ENCODE results near the gene TOR1AIP1. TPM values are rescaled to one million over a fixed set of nuclear protein-coding genes. Genes with fewer than 3 reads are reported as not detected.
A peak's percentile ranks its signal among the peaks of the same experiment; 100 is the strongest.

The TOR1AIP1 gene
- total RNA-seq, 2 experiments from 2014 or later = 68.3 to 73.1 TPM

GRCh38 chr1:179933219-179933618 lies 51.1 kb downstream of the TOR1AIP1 start:
- POLR2A ChIA-PET = no interaction called here
- no peak for DNase-seq
- H3K4me1 Mint-ChIP-seq = no peaks in the 10 kb centered on the region
- no peak for ATAC-seq (ENCODE audit: low read depth)
- H3K27me3 Mint-ChIP-seq = peaks cover 23% of the 10 kb centered on the region
- no peaks in the 10 kb centered on the region for H3K9me3 Mint-ChIP-seq
- H3K4me3 Mint-ChIP-seq = no peak overlapping the region
- H3K27ac Mint-ChIP-seq = no peak overlapping the region
- H3K36me3 Mint-ChIP-seq = no peaks in the 10 kb centered on the region

- POLR2A ChIA-PET = no interaction called here
- H3K27me3 Mint-ChIP-seq = peaks cover 29% of the 10 kb centered on the region
These were observed 53.9 kb downstream of the TOR1AIP1 start for GRCh38 chr1:179935909-179936496.

GRCh38 chr1:179937668-179938254 lies 55.7 kb downstream of the TOR1AIP1 start:
- H3K4me1 Mint-ChIP-seq = no peaks in the 10 kb centered on the region
- POLR2A ChIA-PET = no interaction called here
- no peaks in the 10 kb centered on the region for H3K36me3 Mint-ChIP-seq
- no peak overlapping the region for H3K4me3 Mint-ChIP-seq
- DNase-seq = no peak
- no peak for ATAC-seq (ENCODE audit: low read depth)
- no peaks in the 10 kb centered on the region for H3K9me3 Mint-ChIP-seq
- no peak overlapping the region for H3K27ac Mint-ChIP-seq
- H3K27me3 Mint-ChIP-seq = peaks cover 25% of the 10 kb centered on the region

More at GRCh38 chr1:179935909-179936496, 53.9 kb downstream of the TOR1AIP1 start:
- H3K4me1 Mint-ChIP-seq = no peaks in the 10 kb centered on the region
- no peaks in the 10 kb centered on the region for H3K9me3 Mint-ChIP-seq
- ATAC-seq (ENCODE audit: low read depth) = no peak
- no peaks in the 10 kb centered on the region for H3K36me3 Mint-ChIP-seq
- no peak overlapping the region for H3K27ac Mint-ChIP-seq
- DNase-seq = no peak
- H3K4me3 Mint-ChIP-seq = no peak overlapping the region

- Mint-ChIP-seq H3K36me3 (no peaks in the 10 kb centered on the region), H3K27me3 (peaks cover 23% of the 10 kb centered on the region), H3K9me3 (no peaks in the 10 kb centered on the region), H3K27ac (no peak overlapping the region), H3K4me3 (no peak overlapping the region), H3K4me1 (no peaks in the 10 kb centered on the region)
- POLR2A ChIA-PET = no interaction called here
- no peak for DNase-seq
- ATAC-seq (ENCODE audit: low read depth) = no peak
These were observed 56.7 kb downstream of the TOR1AIP1 start for GRCh38 chr1:179938752-179939151.

- no peaks in the 10 kb centered on the region for H3K9me3 Mint-ChIP-seq
- no peaks in the 10 kb centered on the region for H3K36me3 Mint-ChIP-seq
- DNase-seq (no peak), ATAC-seq (ENCODE audit: low read depth) (no peak)
- H3K27me3 Mint-ChIP-seq = peaks cover 20% of the 10 kb centered on the region
- no peaks in the 10 kb centered on the region for H3K4me1 Mint-ChIP-seq
- H3K27ac Mint-ChIP-seq = no peak overlapping the region
- H3K4me3 Mint-ChIP-seq = no peak overlapping the region
- POLR2A ChIA-PET = no interaction called here
These were observed 57.9 kb downstream of the TOR1AIP1 start for GRCh38 chr1:179939941-179940340.

GRCh38 chr1:179941454-179941853 lies 59.4 kb downstream of the TOR1AIP1 start:
- H3K9me3 Mint-ChIP-seq = no peaks in the 10 kb centered on the region
- POLR2A ChIA-PET = no interaction called here
- no peaks in the 10 kb centered on the region for H3K4me1 Mint-ChIP-seq
- no peaks in the 10 kb centered on the region for H3K36me3 Mint-ChIP-seq
- DNase-seq (no peak), ATAC-seq (ENCODE audit: low read depth) (no peak)
- peaks cover 21% of the 10 kb centered on the region for H3K27me3 Mint-ChIP-seq
- no peak overlapping the region for H3K27ac Mint-ChIP-seq
- H3K4me3 Mint-ChIP-seq = no peak overlapping the region

GRCh38 chr1:179950651-179951050 lies 68.6 kb downstream of the TOR1AIP1 start:
- ATAC-seq (ENCODE audit: low read depth) (no peak), DNase-seq (no peak)
- POLR2A ChIA-PET = no interaction called here
- Mint-ChIP-seq H3K9me3 (no peaks in the 10 kb centered on the region), H3K4me1 (peaks cover 17% of the 10 kb centered on the region), H3K27ac (no peak overlapping the region), H3K4me3 (no peak overlapping the region), H3K27me3 (peaks cover 6% of the 10 kb centered on the region), H3K36me3 (peaks cover 2% of the 10 kb centered on the region)

- Mint-ChIP-seq H3K4me3 (no peak overlapping the region), H3K27ac (peak overlapping the region; percentile 98)
These were observed 69.5 kb downstream of the TOR1AIP1 start for GRCh38 chr1:179951383-179952144.

GRCh38 chr1:179952186-179952585 lies 70.1 kb downstream of the TOR1AIP1 start:
- Mint-ChIP-seq H3K4me3 (peak overlapping the region; percentile 18), H3K9me3 (no peaks in the 10 kb centered on the region), H3K27me3 (peaks cover 3% of the 10 kb centered on the region), H3K27ac (peak overlapping the region; percentile 98), H3K4me1 (peaks cover 28% of the 10 kb centered on the region), H3K36me3 (peaks cover 2% of the 10 kb centered on the region)
- ATAC-seq (ENCODE audit: low read depth) (no peak), DNase-seq (no peak)
- POLR2A ChIA-PET = interaction anchor here (4.9 kb wide), 1 partner anchor 69 kb away, joined by 86 read pairs; the partner anchor contains the start of gene TOR1AIP1

More at GRCh38 chr1:179951383-179952144, 69.5 kb downstream of the TOR1AIP1 start:
- Mint-ChIP-seq H3K4me1 (peaks cover 24% of the 10 kb centered on the region), H3K9me3 (no peaks in the 10 kb centered on the region), H3K36me3 (peaks cover 2% of the 10 kb centered on the region), H3K27me3 (peaks cover 3% of the 10 kb centered on the region)
- POLR2A ChIA-PET = interaction anchor here (4.9 kb wide), 1 partner anchor 68 kb away, joined by 86 read pairs; the partner anchor contains the start of gene TOR1AIP1
- ATAC-seq (ENCODE audit: low read depth) = no peak
- DNase-seq = no peak

GRCh38 chr1:179953974-179954492 lies 71.9 kb downstream of the TOR1AIP1 start:
- POLR2A ChIA-PET = interaction anchor here (0.7 to 4.9 kb wide), 8 partner anchors 24 to 201 kb away, joined by 3 to 86 read pairs (median 4); partner anchors contain the start of genes QSOX1, TOR1AIP1 and TOR1AIP2
- peaks cover 5% of the 10 kb centered on the region for H3K36me3 Mint-ChIP-seq
- H3K4me1 Mint-ChIP-seq = peaks cover 32% of the 10 kb centered on the region
- H3K4me3 Mint-ChIP-seq = peak overlapping the region; percentile 86
- H3K27me3 Mint-ChIP-seq = peaks cover 2% of the 10 kb centered on the region
- ATAC-seq (ENCODE audit: low read depth) = peak; percentile 4
- peak; percentile 42 for DNase-seq
- H3K9me3 Mint-ChIP-seq = no peaks in the 10 kb centered on the region
- peak overlapping the region; percentile 98 for H3K27ac Mint-ChIP-seq

- peaks cover 33% of the 10 kb centered on the region for H3K4me1 Mint-ChIP-seq
- ATAC-seq (ENCODE audit: low read depth) (peak; percentile 91), DNase-seq (peak; percentile 96)
- H3K27me3 Mint-ChIP-seq = no peaks in the 10 kb centered on the region
- no peaks in the 10 kb centered on the region for H3K9me3 Mint-ChIP-seq
- POLR2A ChIA-PET = interaction anchor here (0.7 to 4.9 kb wide), 8 partner anchors 25 to 200 kb away, joined by 3 to 86 read pairs (median 4); partner anchors contain the start of genes QSOX1, TOR1AIP1 and TOR1AIP2
- peak within 1 kb of the TSS; percentile 98 for H3K27ac Mint-ChIP-seq
- H3K36me3 Mint-ChIP-seq = peaks cover 10% of the 10 kb centered on the region
- peak within 1 kb of the TSS; percentile 86 for H3K4me3 Mint-ChIP-seq
These were observed 72.6 kb downstream of the TOR1AIP1 start, which contains the start of gene CEP350 for GRCh38 chr1:179954493-179955286. TSS of gene CEP350 (plus strand) at chr1:179954810. CDS start at chr1:179986182, 31,372 bp downstream.

- Mint-ChIP-seq H3K36me3 (peaks cover 11% of the 10 kb centered on the region), H3K4me3 (peak overlapping the region; percentile 86), H3K4me1 (peaks cover 35% of the 10 kb centered on the region), H3K9me3 (no peaks in the 10 kb centered on the region), H3K27ac (peak overlapping the region; percentile 86), H3K27me3 (no peaks in the 10 kb centered on the region)
- POLR2A ChIA-PET = interaction anchor here (1.7 to 4.9 kb wide), 2 partner anchors 72 to 78 kb away, joined by 5 to 86 read pairs; partner anchors contain the start of genes TOR1AIP1 and TOR1AIP2
- ATAC-seq (ENCODE audit: low read depth) (no peak), DNase-seq (no peak)
These were observed 73.2 kb downstream of the TOR1AIP1 start for GRCh38 chr1:179955287-179955680.
